OCI-LY1 (cell line): ENCODE measurements around the gene CHST8.

Experiments
- CTCF ChIP-seq: fragments of 200-600 bp; sonication (generic), shearing (Covaris generic); IDR thresholded peaks from 2 replicates; pipeline ENCODE4 v1.5.1; 2017; ENCODE audit warnings: mild to moderate bottlenecking, antibody characterized with exemption, low read length, moderate library complexity, mixed read lengths
- EZH2 ChIP-seq: fragments of 200-600 bp; sonication (generic), shearing (Covaris generic); IDR thresholded peaks from 2 replicates; pipeline ENCODE4 v1.8.0; 2017; ENCODE audit warnings: borderline replicate concordance, mixed run types, mild to moderate bottlenecking, antibody characterized with exemption, low read length, moderate library complexity, mixed read lengths

GRCh38 chr19:33751436-33751770, 129.7 kb downstream of the CHST8 start:
- TF ChIP-seq EZH2 = no peak
- TF ChIP-seq CTCF = no peak
